Sigmoid colon (tissue), 7 donors: ENCODE measurements around the gene DUS1L. TPM values are rescaled to one million over a fixed set of nuclear protein-coding genes. Genes with fewer than 3 reads are reported as not detected.

ENCODE experiments used
- DNase-seq: peaks from one replicate; pipeline ENCODE4 v3.0.0-alpha.2; 2019
- H3K27ac ChIP-seq, 4 donors: fragments of 200-600 bp; sonication (generic); one replicate each; pipeline ENCODE4 v1.5.1; 2016 to 2019; ENCODE audit warnings: mild to moderate bottlenecking in 1 of 4
- H3K27me3 ChIP-seq, 3 donors: fragments of 200-600 bp; sonication (generic); one replicate each; pipeline ENCODE4 v1.5.1; 2019; ENCODE audit warnings: mild to moderate bottlenecking in 1 of 3
- H3K36me3 ChIP-seq, 4 donors: fragments of 200-600 bp; sonication (generic); one replicate each; pipeline ENCODE4 v1.5.1; 2016 to 2019
- H3K4me1 ChIP-seq, 4 donors: fragments of 200-600 bp; sonication (generic); one replicate each; pipeline ENCODE4 v1.5.1; 2017 to 2019
- H3K4me3 ChIP-seq, 4 donors: fragments of 200-600 bp; sonication (generic); one replicate each; pipeline ENCODE4 v1.5.1; 2017 to 2019; ENCODE audit warnings: mild to moderate bottlenecking in 2 of 4, moderate library complexity in 1 of 4
- H3K9me3 ChIP-seq, 4 donors: fragments of 200-600 bp in 3 of 4; sonication (generic) in 3 of 4; one replicate each; pipeline versions ENCODE4 v1.5.1 to v1.6.1; 2013 to 2019
- EP300 ChIP-seq, 4 donors: sonication (generic); formaldehyde crosslinking; IDR thresholded peaks; one replicate each; pipeline ENCODE4 v1.6.1; 2017; ENCODE audit warnings: antibody characterized with exemption in 4 of 4
- POLR2A ChIP-seq, 2 donors: fragments of 450-650 bp; IDR thresholded peaks; one replicate each; pipeline ENCODE4 v1.6.1; 2016; ENCODE audit warnings: antibody characterized with exemption in 2 of 2, mild to moderate bottlenecking in 2 of 2, moderate library complexity in 2 of 2
- POLR2AphosphoS5 ChIP-seq, 4 donors: sonication (generic); formaldehyde crosslinking; IDR thresholded peaks; one replicate each; pipeline ENCODE4 v1.6.1; 2017; ENCODE audit warnings: antibody characterized with exemption in 4 of 4
- WGBS, 2 donors: extraction: QIAGEN DNeasy Blood & Tissue Kit; methylation state at CpG; one replicate each; pipeline ENCODE4 v1.1.7; 2013; 5-methylcytosine and 5-hydroxymethylcytosine counted together
- intact Hi-C: fragments of 100-400 bp; cut with DNase I; formaldehyde crosslinking; loops from one replicate; pipeline ENCODE4 v1.15.1; 2023
- polyA plus RNA-seq, 3 donors: library from polyadenylated mRNA; stranded (reverse); fragments of 200-250 nt; gene quantifications; one replicate each; pipeline ENCODE4 v1.2.3, GENCODE V29; 2013
- total RNA-seq, 4 donors: library from RNA; depleted of rRNA; stranded (reverse); fragments of >200 nt; gene quantifications; one replicate each; pipeline ENCODE4 v1.1.0, GENCODE V29; 2016
- TF ChIP-seq, protein P1 (sequence below), 4 experiments: fragments of 450-650 bp in 3 of 4; fragments of 200-600 bp in 1 of 4; IDR thresholded peaks; one replicate each; pipeline ENCODE4 v1.5.1; 2016 to 2019; ENCODE audit warnings: antibody characterized with exemption in 4 of 4, mild to moderate bottlenecking in 3 of 4, moderate library complexity in 2 of 4
- donor health status: healthy with polysubstance abuse.
- donor health status: Bipolar disorder and iron deficiency.
- donor health status: healthy.

DUS1L gene
- total and polyA plus RNA-seq, 7 donors = 31.3 to 119 (median 68.5) TPM

DNA sequence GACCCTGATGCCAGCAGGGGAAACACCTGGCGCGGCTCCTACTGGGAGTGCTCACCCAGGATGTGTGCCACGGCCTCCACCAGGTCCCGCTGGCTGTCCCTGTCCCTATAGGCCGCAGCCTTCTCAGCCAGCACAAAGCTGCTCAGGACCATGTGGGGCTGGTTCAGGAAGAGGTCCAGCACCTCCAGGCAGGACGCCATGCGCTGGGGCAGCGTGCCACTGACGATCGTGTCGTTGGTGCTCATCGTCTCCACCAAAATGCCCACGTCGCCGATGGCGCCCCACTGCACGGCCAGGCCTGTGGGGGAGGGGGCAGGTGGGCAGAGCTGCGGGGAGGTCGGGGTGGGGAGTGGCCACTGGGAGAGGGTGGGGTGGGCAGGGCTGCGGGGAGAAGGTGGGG, 15.9 kb upstream of the DUS1L start:
- intact Hi-C loops = no loop called here
- Histone ChIP-seq H3K27ac (no peak overlapping the region), H3K4me1 (no peaks in the 10 kb centered on the region), H3K9me3 (no peaks in the 10 kb centered on the region), H3K27me3 (no peaks in the 10 kb centered on the region), H3K4me3 (no peak overlapping the region), H3K36me3 (peaks cover 54 to 83% (median 70%) of the 10 kb centered on the region in 4 donors)
- 93 to 94% methylated on average over 20 of the region's 20 CpGs for WGBS, 2 donors
- TF ChIP-seq POLR2A (IDR thresholded peaks at IDR 0.05) = no peak
- no peak for TF ChIP-seq EP300 (IDR thresholded peaks at IDR 0.05)
- TF ChIP-seq POLR2AphosphoS5 (IDR thresholded peaks at IDR 0.05) = no peak
- TF ChIP-seq, protein P1, sequence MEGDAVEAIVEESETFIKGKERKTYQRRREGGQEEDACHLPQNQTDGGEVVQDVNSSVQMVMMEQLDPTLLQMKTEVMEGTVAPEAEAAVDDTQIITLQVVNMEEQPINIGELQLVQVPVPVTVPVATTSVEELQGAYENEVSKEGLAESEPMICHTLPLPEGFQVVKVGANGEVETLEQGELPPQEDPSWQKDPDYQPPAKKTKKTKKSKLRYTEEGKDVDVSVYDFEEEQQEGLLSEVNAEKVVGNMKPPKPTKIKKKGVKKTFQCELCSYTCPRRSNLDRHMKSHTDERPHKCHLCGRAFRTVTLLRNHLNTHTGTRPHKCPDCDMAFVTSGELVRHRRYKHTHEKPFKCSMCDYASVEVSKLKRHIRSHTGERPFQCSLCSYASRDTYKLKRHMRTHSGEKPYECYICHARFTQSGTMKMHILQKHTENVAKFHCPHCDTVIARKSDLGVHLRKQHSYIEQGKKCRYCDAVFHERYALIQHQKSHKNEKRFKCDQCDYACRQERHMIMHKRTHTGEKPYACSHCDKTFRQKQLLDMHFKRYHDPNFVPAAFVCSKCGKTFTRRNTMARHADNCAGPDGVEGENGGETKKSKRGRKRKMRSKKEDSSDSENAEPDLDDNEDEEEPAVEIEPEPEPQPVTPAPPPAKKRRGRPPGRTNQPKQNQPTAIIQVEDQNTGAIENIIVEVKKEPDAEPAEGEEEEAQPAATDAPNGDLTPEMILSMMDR (IDR thresholded peaks at IDR 0.05) = no peak
- no peak for DNase-seq

DNA sequence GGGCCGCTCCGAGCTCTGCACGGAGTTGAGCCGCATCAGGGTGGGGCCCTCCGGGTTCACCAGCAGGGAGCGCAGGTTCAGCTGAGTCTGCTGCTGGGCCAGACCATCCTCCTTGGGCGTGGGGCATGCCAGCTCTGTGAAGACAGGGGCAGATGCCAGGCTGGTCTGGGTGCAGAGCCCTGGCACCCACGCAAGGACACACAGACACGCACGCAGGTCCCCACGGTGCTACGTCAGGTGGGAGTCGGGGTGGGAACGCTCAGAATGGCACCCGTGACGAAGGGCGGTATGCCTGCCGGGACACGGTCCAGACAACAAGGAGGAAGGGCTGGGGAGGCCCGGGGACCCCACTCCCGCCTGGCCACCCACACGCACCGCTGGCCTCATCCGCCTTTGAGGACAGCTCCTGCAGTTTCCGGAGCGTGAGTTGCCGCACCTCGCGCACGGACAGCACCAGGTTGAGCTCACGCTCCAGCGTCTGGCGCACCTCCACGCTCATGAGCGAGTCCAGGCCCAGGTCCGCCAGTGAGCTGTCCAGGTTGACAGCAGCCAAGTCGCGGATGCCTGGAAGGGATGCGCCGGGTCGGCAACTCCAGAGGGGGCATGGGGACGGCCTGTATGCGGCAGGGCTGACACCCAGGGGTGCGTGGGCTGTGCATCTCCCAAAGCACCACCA, 15.3 kb upstream of the DUS1L start:
- Histone ChIP-seq H3K4me1 (no peaks in the 10 kb centered on the region), H3K27me3 (no peaks in the 10 kb centered on the region), H3K36me3 (peaks cover 51 to 77% (median 65%) of the 10 kb centered on the region in 4 donors), H3K4me3 (no peak overlapping the region), H3K9me3 (no peaks in the 10 kb centered on the region), H3K27ac (no peak overlapping the region)
- TF ChIP-seq, protein P1 (IDR thresholded peaks at IDR 0.05) = no peak
- TF ChIP-seq EP300 (IDR thresholded peaks at IDR 0.05) = no peak
- no peak for TF ChIP-seq POLR2A (IDR thresholded peaks at IDR 0.05)
- TF ChIP-seq POLR2AphosphoS5 (IDR thresholded peaks at IDR 0.05) = no peak
- intact Hi-C loops = no loop called here
- WGBS, 2 donors = 96% methylated on average over 44 of the region's 44 CpGs
- no peak for DNase-seq

DNA sequence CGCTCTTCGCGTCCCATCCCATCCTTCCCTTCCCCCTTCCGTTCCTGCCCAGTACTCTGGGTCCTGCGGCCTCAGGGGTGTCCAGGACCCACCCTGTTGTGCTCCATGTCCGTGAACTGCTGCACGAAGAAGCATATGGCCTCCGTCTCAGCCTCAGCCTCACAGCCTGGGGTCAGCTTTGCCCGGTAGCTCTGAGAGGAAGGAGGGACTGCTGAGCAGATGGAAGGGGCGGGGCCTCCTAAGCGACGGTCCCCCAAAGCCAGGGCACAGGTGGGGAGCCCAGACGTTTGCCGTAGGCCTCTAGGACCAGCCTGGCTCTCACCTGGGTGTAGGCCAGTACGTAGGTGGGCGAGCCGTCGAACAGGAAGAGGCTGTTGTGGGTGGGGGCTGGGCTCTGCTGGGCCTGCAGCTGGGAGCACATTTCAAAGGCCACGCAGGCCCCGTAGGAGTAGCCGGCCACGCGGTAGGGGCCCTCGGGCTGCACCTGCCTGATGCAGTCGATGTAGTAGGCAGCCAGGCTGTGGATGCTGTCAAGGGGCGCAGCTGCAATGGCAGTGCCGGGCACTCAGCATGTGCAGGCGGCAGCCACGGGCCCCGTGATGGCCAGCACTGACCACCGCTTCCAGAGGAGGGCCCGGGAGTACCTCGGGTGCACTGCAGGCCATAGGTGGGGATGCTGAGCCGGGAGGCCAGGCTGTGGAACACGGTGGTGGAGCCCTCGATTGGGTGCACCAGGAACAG, 14.6 kb upstream of the DUS1L start:
- WGBS, 2 donors = 92 to 93% methylated on average over 36 of the region's 36 CpGs
- Histone ChIP-seq H3K27ac (no peak overlapping the region), H3K27me3 (no peaks in the 10 kb centered on the region), H3K4me3 (no peak overlapping the region), H3K9me3 (no peaks in the 10 kb centered on the region), H3K4me1 (no peaks in the 10 kb centered on the region), H3K36me3 (peaks cover 44 to 70% (median 58%) of the 10 kb centered on the region in 4 donors)
- DNase-seq = no peak
- TF ChIP-seq, protein P1 (IDR thresholded peaks at IDR 0.05) = no peak
- TF ChIP-seq EP300 (IDR thresholded peaks at IDR 0.05) (no peak), POLR2AphosphoS5 (IDR thresholded peaks at IDR 0.05) (no peak), POLR2A (IDR thresholded peaks at IDR 0.05) (no peak)
- intact Hi-C loops = no loop called here

DNA sequence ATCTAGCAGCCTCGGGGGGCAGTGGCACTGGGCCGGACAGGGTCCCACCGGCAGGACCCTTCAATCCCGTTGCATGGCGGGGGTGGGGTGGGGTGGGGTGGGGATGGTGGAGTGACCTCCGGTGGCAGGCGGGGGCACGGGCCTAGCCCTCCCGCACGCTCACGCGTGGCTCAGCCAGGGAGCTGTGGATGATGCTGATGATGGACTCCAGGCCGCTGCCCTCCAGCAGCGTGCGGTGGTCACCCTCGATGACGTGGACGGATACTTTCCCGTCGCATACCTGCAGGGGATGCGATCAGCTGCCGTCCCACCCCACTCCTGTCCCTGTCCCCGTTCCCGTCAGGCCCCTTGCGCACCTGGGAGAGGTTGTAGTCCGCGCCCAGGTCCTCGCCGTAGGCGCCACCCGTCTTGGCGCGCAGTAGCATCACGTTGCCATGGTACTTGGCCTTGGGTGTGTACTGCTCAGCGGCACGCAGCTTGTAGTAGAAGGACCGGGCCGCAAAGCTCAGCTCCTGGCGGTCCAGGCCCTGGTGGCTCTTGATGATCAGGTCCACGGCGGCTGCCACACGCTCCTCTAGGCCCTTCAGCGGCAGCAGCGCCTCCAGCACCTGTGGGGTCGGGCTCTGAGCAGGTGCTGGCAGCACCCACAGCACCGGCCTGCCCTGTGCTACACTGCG, 13.5 kb upstream of the DUS1L start:
- H3K36me3 ChIP-seq = peaks cover 36 to 59% (median 47%) of the 10 kb centered on the region in 4 donors
- no peak for DNase-seq
- H3K4me3 ChIP-seq = no peak overlapping the region
- H3K27me3 ChIP-seq = no peaks in the 10 kb centered on the region
- TF ChIP-seq EP300 (IDR thresholded peaks at IDR 0.05) (no peak), POLR2AphosphoS5 (IDR thresholded peaks at IDR 0.05) (no peak), POLR2A (IDR thresholded peaks at IDR 0.05) (no peak)
- TF ChIP-seq, protein P1 (IDR thresholded peaks at IDR 0.05) = no peak
- intact Hi-C loops = no loop called here
- no peak overlapping the region for H3K27ac ChIP-seq
- no peaks in the 10 kb centered on the region for H3K9me3 ChIP-seq
- H3K4me1 ChIP-seq = no peaks in the 10 kb centered on the region
- 92 to 96% methylated on average over 47 of the region's 47 CpGs for WGBS, 2 donors
